AG08395 (cell line): ENCODE measurements around the gene CYP2A6.

Experiments used
- DNase-seq: peaks from one replicate; pipeline ENCODE4 v3.0.0; 2012; ENCODE audit warnings: mixed read lengths, low spot score

The CYP2A6 gene

GRCh38 chr19:40802300-40803169, 47.7 kb downstream of the CYP2A6 start:
- no peak for DNase-seq

DNA sequence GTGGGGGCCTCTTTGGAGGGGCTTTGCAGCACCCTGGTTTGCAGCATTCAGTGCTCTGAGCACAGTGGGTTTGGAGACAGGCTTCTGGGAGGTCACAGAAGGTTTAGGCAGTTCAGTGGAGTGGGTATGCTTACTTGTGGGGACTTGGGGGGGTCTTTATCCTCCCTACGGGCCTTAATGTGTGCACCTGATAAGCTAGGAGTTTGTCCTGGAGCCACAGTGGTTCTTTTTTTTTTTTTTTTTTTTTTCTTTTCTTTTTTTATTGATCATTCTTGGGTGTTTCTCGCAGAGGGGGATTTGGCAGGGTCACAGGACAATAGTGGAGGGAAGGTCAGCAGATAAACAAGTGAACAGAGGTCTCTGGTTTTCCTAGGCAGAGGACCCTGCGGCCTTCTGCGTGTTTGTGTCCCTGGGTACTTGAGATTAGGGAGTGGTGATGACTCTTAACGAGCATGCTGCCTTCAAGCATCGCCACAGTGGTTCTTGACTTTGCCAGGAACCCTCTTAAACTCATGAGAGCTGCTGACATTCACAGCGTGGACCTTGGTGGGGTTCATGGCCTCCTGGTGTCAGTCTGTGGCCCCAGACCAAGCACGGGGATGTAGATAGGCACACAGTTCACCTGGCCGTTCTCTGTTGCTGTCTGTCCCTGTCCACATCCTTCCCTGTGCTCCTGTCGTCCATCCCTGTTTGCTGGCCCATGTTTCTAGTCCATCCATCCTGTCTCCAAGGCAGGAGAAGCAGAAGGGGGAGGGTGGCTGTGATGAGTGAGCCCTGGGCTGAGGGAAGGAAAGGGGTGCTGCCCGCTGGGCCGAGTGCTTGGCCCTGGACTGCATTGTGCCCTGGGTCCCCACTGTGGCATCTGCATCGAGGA, 48.6 kb downstream of the CYP2A6 start:
- DNase-seq = no peak

DNA sequence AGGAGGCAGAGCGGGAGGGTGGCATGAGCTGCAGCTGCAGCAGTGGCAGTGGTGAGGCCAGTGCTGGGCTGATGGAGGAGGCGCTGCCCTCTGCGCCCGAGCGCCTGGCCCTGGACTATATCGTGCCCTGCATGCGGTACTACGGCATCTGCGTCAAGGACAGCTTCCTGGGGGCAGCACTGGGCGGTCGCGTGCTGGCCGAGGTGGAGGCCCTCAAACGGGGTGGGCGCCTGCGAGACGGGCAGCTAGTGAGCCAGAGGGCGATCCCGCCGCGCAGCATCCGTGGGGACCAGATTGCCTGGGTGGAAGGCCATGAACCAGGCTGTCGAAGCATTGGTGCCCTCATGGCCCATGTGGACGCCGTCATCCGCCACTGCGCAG, 49.3 kb downstream of the CYP2A6 start:
- no peak for DNase-seq

GRCh38 chr19:40800339-40800996, 49.8 kb downstream of the CYP2A6 start:
- no peak for DNase-seq

DNA sequence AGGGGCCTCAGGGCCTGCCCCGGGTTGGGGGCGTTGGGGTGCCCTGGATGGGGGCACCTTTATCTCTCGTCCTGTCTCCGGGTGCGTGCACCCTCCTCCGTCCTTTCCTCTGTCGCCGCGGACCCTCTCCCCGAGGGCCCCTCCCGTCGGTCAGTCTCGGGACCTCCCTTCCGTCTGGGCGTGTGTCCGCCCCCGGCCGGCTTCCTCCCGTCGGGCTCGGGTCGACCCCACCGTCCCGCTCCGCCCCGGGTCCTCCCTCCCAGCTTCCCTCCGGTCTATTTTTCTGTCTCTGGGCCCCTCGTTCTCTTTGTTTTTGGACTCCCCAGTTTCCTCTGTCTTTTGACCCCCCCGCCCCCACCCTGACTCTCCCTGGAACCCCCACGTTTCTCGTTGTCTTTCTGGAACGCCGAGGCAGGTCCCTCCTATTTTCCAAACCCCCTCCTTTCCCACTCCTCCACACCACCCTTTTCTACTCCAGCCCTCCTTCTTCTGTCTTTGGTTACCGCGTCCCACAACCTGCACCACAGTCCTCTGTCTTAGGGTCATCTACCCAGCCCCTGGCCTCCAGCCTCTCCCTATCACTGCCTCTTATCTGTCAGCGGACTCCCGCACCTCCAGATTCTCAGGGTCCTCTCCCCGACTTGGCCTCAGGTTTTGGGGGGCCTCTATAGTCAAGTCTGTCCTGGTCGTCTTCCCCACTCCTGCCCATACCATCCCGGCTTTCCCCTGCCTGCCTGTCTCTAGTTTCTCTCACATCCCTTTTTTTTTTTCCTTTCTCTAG, 50.5 kb downstream of the CYP2A6 start:
- DNase-seq = no peak

DNA sequence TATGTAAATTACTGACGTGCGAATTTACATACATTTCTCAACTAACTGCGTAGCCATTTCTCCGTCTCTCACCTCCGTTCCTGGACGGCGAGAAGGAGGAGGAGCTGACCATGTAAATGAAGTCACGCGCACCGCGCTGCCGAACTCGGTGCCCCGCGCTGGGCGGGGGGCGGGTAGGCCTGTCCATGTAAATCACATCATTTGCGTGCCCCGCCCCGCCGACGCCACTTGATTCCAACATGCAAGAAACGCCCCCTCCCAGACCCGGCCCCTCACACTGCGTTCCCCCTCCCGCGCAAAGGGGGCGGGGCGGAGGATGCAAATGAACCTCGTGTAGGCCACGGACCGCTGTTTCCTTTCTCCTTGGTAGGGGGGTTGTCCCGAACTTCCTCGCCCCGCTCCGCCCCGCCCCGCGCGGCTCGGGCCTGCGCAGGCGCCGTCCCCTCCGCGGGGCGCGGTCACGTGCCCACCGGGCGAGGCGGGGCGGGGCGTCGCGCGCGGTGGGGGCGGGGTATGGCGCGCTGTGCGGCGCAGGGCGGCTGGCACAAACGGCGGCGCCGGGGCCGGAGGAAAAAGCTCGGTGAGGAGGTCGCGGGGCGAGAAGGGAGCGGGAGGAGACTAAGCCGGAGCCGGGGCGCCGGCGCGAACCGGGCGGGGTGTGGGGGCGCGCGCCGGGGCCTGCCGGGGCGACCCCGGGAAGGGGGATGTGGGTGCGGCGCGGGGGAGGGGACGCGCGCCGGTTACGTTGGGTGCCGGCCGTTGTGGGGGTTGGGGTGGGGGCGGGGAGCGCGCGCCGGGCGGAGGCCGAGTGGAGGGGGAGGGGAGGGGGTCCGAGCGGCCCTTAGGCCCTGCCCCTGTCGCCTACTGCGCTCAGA, 51.3 kb downstream of the CYP2A6 start, which contains the start of gene EGLN2:
Gene EGLN2 (plus strand): TSS at position 509 of the 875 bp plus-strand sequence. CDS start 1,382 bp downstream, outside the sequence.
- DNase-seq = peak; percentile 98

- peak; percentile 77 for DNase-seq
Measured at GRCh38 chr19:40797963-40798682, 52.1 kb downstream of the CYP2A6 start.

DNA sequence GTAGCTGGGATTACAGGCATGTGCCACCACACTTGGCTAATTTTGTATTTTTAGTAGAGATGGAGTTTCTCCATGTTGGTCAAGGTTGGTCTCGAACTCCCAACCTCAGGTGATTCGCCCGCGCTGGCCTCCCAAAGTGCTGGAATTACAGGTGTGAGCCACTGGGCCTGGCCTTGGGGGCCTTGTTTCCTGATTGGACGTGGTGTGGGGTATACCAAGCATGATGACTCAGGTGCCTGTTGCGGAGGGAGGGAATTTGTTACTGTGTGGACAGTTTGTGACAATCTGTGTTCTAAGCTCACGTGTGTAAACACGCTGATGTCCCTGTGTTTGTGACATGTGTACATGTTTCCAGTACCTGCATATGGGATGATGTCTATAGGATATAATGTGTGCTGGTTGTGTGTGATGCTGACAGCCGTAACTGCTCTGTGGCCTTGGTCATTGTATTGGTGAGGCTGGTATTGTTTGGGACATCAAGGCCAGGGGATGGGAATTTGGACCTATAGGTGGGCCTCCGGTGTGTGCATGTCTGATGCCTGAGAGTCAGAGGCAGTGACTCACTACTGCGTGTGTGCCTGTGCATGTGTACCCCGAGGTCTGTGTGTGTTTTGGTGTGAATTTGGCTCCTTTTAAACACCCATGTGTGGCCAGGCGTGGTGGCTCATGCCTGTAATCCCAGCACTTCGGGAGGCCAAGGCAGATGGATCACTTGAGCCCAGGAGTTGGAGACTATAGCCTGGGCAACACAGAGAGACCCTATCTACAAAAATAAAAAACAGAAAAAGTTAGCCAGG, 52.9 kb downstream of the CYP2A6 start:
- DNase-seq = no peak
